HepG2 (cell line): Measurements from ENCODE around the gene ST6GALNAC2. TPM values are rescaled to one million over a fixed set of nuclear protein-coding genes. Genes with fewer than 3 reads are reported as not detected.

Experiments
- ELF1 ChIP-seq: sonication (generic); formaldehyde crosslinking; IDR thresholded peaks from 2 replicates; pipeline ENCODE4 v1.4.0; 2020; ENCODE audit warnings: missing genetic modification reagents
- ERF ChIP-seq: IDR thresholded peaks from 2 replicates; pipeline ENCODE4 v1.6.1; 2018; ENCODE audit warnings: missing biosample characterization, missing genetic modification reagents
- HNF4A ChIP-seq: sonication (generic); formaldehyde crosslinking; IDR thresholded peaks from 2 replicates; pipeline ENCODE4 v1.4.0; 2020; ENCODE audit warnings: missing genetic modification reagents
- IKZF4 ChIP-seq: sonication (generic); formaldehyde crosslinking; IDR thresholded peaks from 2 replicates; pipeline ENCODE4 v1.5.1; 2020; ENCODE audit warnings: borderline replicate concordance, mild to moderate bottlenecking, low read depth, missing genetic modification reagents; ENCODE audit errors: not compliant biosample characterization
- KAT2B ChIP-seq: fragments of 150-350 bp; IDR thresholded peaks from 2 replicates; pipeline ENCODE4 v1.6.1; 2014; ENCODE audit warnings: low read depth, low read length, borderline replicate concordance
- KMT2B ChIP-seq: IDR thresholded peaks from 2 replicates; pipeline ENCODE4 v1.6.1; 2016; ENCODE audit warnings: missing genetic modification reagents, missing compliant biosample characterization
- RAD51 ChIP-seq: fragments of 450-650 bp; IDR thresholded peaks from 2 replicates; pipeline ENCODE4 v1.6.1; 2016; ENCODE audit warnings: borderline replicate concordance
- ZFP36L1 ChIP-seq: sonication (generic); formaldehyde crosslinking; IDR thresholded peaks from 2 replicates; pipeline ENCODE4 v1.8.0; 2022; ENCODE audit warnings: mild to moderate bottlenecking, missing genetic modification reagents, moderate library complexity
- ZFP62 ChIP-seq: sonication (generic); formaldehyde crosslinking; IDR thresholded peaks from 2 replicates; pipeline ENCODE4 v1.4.0; 2020; ENCODE audit warnings: missing genetic modification reagents
- ZNF501 ChIP-seq: sonication (generic); formaldehyde crosslinking; IDR thresholded peaks from 2 replicates; pipeline ENCODE4 v1.5.1; 2020; ENCODE audit warnings: mild to moderate bottlenecking, moderate library complexity, missing genetic modification reagents
- ZNF629 ChIP-seq: sonication (generic); formaldehyde crosslinking; conservative IDR thresholded peaks from 2 replicates; pipeline ENCODE4 v1.5.0; 2020; ENCODE audit warnings: missing genetic modification reagents
- polyA plus RNA-seq, 8 experiments: library from polyadenylated mRNA; depleted of rRNA in 3 of 8; stranded (reverse) in 7 of 8; unstranded in 1 of 8; fragments of >200 nt; fragmentation: Illumina TruSeq in 4 of 8; extraction: Trizol in 4 of 8; gene quantifications; 2 replicates each; pipeline versions ENCODE4 v1.2.1 to v1.2.3, GENCODE V29; 2011 to 2016; ENCODE audit warnings: low read depth in 4 of 8, missing spikeins in 1 of 8, mixed read lengths in 1 of 8; ENCODE audit not compliant: insufficient read depth in 1 of 8
- total RNA-seq, 5 experiments: library from RNA; depleted of rRNA; stranded (reverse); fragments of >200 nt; fragmentation: Illumina TruSeq; extraction: Trizol; gene quantifications; 2 replicates each; pipeline ENCODE4 v1.2.3, GENCODE V29; 2016; ENCODE audit warnings: low read depth in 1 of 5
- TF ChIP-seq, protein P1 (sequence below): sonication (generic); formaldehyde crosslinking; IDR thresholded peaks from 2 replicates; pipeline ENCODE4 v1.4.0; 2020; ENCODE audit warnings: mild to moderate bottlenecking, missing genetic modification reagents, borderline replicate concordance
- TF ChIP-seq, protein P2 (sequence below): IDR thresholded peaks from 2 replicates; pipeline ENCODE4 v1.4.0; 2020; ENCODE audit warnings: mild to moderate bottlenecking, missing genetic modification reagents
- TF ChIP-seq, protein P3 (sequence below): IDR thresholded peaks from 2 replicates; pipeline ENCODE4 v1.6.1; 2018; ENCODE audit warnings: missing genetic modification reagents, mild to moderate bottlenecking, missing compliant biosample characterization
- TF ChIP-seq, protein P4 (sequence below): IDR thresholded peaks from 2 replicates; pipeline ENCODE4 v1.6.1; 2016; ENCODE audit warnings: mild to moderate bottlenecking

The ST6GALNAC2 gene
- total and polyA plus RNA-seq, 2 of the 13 experiments (the other 11 are each of a cell fraction or from before 2014, with no cell fraction given), result 0.12 to 0.49 TPM

DNA sequence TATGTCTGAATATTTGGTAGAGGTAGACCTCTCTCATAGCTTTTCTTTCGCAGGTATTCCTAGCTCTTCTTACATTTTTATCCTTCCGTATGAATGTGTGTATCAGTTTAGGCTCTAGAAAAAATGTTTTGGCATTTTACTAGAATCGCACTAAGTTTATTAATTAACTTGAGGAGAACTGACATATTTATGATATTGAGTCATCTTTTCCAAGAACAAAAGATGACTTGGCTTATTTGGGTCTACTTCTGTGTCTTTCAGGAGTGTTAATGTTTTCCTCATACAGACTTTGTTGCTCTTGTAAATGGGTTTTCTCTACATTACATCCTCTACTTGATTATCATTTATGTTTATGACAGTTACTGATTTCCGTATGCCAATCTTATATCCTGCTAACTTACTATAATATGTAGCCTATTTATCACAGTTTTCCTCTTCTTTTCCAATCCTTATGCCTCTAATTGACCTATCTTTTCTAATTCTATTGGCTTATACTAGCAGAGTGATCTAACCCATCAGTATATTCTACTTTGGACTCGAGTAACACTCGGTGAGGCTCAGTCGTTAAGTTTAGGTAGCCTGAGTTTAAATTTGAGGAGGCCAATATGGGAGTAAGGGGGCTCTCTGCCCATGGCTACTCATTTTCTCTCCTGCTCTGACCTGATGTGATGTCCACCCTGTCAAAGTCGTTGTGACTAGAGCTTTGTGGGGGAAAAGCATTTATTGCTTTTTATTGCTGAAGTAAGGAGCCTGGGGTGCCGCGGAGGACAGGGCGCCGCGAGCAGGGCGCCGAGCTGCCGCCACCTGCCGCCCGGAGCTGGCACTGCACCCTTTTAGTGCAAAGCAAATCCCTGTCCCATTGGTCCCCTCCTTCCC, 37.8 kb upstream of the ST6GALNAC2 start (continued):
- TF ChIP-seq, protein P1, sequence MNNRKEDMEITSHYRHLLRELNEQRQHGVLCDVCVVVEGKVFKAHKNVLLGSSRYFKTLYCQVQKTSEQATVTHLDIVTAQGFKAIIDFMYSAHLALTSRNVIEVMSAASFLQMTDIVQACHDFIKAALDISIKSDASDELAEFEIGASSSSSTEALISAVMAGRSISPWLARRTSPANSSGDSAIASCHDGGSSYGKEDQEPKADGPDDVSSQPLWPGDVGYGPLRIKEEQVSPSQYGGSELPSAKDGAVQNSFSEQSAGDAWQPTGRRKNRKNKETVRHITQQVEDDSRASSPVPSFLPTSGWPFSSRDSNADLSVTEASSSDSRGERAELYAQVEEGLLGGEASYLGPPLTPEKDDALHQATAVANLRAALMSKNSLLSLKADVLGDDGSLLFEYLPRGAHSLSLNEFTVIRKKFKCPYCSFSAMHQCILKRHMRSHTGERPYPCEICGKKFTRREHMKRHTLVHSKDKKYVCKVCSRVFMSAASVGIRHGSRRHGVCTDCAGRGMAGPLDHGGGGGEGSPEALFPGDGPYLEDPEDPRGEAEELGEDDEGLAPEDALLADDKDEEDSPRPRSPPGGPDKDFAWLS (CRISPR knock-in tag), result no peak
- no peak for TF ChIP-seq HNF4A
- no peak for TF ChIP-seq ZFP62 (CRISPR knock-in tag)
- peak; percentile 43; the same call in 1 of the 2 replicates for TF ChIP-seq ERF (CRISPR knock-in tag)
- no peak for TF ChIP-seq KMT2B
- TF ChIP-seq ELF1 (CRISPR knock-in tag), result no peak
- TF ChIP-seq, protein P2, sequence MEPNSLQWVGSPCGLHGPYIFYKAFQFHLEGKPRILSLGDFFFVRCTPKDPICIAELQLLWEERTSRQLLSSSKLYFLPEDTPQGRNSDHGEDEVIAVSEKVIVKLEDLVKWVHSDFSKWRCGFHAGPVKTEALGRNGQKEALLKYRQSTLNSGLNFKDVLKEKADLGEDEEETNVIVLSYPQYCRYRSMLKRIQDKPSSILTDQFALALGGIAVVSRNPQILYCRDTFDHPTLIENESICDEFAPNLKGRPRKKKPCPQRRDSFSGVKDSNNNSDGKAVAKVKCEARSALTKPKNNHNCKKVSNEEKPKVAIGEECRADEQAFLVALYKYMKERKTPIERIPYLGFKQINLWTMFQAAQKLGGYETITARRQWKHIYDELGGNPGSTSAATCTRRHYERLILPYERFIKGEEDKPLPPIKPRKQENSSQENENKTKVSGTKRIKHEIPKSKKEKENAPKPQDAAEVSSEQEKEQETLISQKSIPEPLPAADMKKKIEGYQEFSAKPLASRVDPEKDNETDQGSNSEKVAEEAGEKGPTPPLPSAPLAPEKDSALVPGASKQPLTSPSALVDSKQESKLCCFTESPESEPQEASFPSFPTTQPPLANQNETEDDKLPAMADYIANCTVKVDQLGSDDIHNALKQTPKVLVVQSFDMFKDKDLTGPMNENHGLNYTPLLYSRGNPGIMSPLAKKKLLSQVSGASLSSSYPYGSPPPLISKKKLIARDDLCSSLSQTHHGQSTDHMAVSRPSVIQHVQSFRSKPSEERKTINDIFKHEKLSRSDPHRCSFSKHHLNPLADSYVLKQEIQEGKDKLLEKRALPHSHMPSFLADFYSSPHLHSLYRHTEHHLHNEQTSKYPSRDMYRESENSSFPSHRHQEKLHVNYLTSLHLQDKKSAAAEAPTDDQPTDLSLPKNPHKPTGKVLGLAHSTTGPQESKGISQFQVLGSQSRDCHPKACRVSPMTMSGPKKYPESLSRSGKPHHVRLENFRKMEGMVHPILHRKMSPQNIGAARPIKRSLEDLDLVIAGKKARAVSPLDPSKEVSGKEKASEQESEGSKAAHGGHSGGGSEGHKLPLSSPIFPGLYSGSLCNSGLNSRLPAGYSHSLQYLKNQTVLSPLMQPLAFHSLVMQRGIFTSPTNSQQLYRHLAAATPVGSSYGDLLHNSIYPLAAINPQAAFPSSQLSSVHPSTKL (CRISPR knock-in tag), result peak; percentile 32; the same call in 1 of the 2 replicates
- TF ChIP-seq KAT2B, result no peak
- TF ChIP-seq RAD51, result no peak
- no peak for TF ChIP-seq ZFP36L1 (CRISPR knock-in tag)
- TF ChIP-seq, protein P3, sequence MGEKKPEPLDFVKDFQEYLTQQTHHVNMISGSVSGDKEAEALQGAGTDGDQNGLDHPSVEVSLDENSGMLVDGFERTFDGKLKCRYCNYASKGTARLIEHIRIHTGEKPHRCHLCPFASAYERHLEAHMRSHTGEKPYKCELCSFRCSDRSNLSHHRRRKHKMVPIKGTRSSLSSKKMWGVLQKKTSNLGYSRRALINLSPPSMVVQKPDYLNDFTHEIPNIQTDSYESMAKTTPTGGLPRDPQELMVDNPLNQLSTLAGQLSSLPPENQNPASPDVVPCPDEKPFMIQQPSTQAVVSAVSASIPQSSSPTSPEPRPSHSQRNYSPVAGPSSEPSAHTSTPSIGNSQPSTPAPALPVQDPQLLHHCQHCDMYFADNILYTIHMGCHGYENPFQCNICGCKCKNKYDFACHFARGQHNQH, result peak; percentile 19; the same call in 1 of the 2 replicates
- 0 out of 2 replicates have a peak, but pooled peaks have one; percentile 30 for TF ChIP-seq ZNF501 (CRISPR knock-in tag)
- TF ChIP-seq IKZF4 (CRISPR knock-in tag), result no peak
- no peak for TF ChIP-seq ZNF629
- TF ChIP-seq, protein P4, sequence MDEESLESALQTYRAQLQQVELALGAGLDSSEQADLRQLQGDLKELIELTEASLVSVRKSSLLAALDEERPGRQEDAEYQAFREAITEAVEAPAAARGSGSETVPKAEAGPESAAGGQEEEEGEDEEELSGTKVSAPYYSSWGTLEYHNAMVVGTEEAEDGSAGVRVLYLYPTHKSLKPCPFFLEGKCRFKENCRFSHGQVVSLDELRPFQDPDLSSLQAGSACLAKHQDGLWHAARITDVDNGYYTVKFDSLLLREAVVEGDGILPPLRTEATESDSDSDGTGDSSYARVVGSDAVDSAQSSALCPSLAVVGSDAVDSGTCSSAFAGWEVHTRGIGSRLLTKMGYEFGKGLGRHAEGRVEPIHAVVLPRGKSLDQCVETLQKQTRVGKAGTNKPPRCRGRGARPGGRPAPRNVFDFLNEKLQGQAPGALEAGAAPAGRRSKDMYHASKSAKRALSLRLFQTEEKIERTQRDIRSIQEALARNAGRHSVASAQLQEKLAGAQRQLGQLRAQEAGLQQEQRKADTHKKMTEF (CRISPR knock-in tag), result peak; percentile 47; the same call in 1 of the 2 replicates
